ENCODE data around the gene PTPN9. TPM values are rescaled to one million over a fixed set of nuclear protein-coding genes. Genes with fewer than 3 reads are reported as not detected.

Gene PTPN9
- total and polyA plus RNA-seq, 2 of the 13 experiments (the other 11 are each of a cell fraction or from before 2014, with no cell fraction given): 16.6 to 19.9 TPM

DNA sequence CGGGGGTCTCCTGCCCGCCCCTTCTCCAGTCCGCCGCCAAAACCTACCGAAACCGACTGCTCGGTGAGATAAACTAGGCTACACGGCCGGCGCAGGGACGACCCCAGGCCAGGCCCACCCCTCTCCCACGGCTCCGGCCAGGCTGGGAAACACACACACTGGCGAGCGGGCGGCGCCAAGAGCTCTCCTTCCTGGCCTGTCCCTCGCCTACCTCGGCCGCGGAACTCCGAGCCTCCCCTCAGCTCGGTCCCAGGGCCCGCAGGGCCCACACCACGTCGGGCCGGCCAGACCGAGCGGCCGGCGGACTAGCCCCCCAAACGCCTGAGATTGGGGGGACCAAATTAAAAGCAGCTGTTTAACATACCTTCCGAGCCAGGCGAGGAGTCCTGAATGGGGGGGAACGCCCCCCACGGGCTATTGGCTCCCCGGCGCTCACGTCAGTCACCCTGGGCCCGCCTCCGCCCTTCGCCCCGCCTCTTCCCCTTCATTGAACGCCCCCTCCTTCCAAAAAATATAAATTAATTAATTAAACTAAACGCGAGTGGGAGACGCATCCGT, 123.6 kb downstream of the PTPN9 start (continued):
- TF ChIP-seq, protein P1, sequence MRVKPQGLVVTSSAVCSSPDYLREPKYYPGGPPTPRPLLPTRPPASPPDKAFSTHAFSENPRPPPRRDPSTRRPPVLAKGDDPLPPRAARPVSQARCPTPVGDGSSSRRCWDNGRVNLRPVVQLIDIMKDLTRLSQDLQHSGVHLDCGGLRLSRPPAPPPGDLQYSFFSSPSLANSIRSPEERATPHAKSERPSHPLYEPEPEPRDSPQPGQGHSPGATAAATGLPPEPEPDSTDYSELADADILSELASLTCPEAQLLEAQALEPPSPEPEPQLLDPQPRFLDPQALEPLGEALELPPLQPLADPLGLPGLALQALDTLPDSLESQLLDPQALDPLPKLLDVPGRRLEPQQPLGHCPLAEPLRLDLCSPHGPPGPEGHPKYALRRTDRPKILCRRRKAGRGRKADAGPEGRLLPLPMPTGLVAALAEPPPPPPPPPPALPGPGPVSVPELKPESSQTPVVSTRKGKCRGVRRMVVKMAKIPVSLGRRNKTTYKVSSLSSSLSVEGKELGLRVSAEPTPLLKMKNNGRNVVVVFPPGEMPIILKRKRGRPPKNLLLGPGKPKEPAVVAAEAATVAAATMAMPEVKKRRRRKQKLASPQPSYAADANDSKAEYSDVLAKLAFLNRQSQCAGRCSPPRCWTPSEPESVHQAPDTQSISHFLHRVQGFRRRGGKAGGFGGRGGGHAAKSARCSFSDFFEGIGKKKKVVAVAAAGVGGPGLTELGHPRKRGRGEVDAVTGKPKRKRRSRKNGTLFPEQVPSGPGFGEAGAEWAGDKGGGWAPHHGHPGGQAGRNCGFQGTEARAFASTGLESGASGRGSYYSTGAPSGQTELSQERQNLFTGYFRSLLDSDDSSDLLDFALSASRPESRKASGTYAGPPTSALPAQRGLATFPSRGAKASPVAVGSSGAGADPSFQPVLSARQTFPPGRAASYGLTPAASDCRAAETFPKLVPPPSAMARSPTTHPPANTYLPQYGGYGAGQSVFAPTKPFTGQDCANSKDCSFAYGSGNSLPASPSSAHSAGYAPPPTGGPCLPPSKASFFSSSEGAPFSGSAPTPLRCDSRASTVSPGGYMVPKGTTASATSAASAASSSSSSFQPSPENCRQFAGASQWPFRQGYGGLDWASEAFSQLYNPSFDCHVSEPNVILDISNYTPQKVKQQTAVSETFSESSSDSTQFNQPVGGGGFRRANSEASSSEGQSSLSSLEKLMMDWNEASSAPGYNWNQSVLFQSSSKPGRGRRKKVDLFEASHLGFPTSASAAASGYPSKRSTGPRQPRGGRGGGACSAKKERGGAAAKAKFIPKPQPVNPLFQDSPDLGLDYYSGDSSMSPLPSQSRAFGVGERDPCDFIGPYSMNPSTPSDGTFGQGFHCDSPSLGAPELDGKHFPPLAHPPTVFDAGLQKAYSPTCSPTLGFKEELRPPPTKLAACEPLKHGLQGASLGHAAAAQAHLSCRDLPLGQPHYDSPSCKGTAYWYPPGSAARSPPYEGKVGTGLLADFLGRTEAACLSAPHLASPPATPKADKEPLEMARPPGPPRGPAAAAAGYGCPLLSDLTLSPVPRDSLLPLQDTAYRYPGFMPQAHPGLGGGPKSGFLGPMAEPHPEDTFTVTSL (CRISPR knock-in tag; IDR thresholded peaks at IDR 0.05; ENCODE audit: borderline replicate concordance): no peak
- TF ChIP-seq ZIK1 (CRISPR knock-in tag; IDR thresholded peaks at IDR 0.05; ENCODE audit: borderline replicate concordance, low read depth) (no peak), ZNF562 (CRISPR knock-in tag; IDR thresholded peaks at IDR 0.05; ENCODE audit: borderline replicate concordance) (no peak), MLLT10 (CRISPR knock-in tag; IDR thresholded peaks at IDR 0.05) (no peak), SP4 (CRISPR knock-in tag; IDR thresholded peaks at IDR 0.05) (peak; percentile 53; the same call in 1 of the 2 replicates), HHEX (CRISPR knock-in tag; IDR thresholded peaks at IDR 0.05) (no peak), HMG20A (CRISPR knock-in tag; IDR thresholded peaks at IDR 0.05; ENCODE audit: borderline replicate concordance) (no peak), ZSCAN30 (CRISPR knock-in tag; IDR thresholded peaks at IDR 0.05) (no peak), ZNF781 (CRISPR knock-in tag; IDR thresholded peaks at IDR 0.05; ENCODE audit: borderline replicate concordance, not compliant biosample characterization) (peak; percentile 61), ERF (CRISPR knock-in tag; IDR thresholded peaks at IDR 0.05) (0 out of 2 replicates have a peak, but pooled peaks have one; percentile 13), ZNF547 (CRISPR knock-in tag; IDR thresholded peaks at IDR 0.05) (no peak), PPARG (CRISPR knock-in tag; conservative IDR thresholded peaks at IDR 0.05) (no peak)
- TF ChIP-seq, protein P2, sequence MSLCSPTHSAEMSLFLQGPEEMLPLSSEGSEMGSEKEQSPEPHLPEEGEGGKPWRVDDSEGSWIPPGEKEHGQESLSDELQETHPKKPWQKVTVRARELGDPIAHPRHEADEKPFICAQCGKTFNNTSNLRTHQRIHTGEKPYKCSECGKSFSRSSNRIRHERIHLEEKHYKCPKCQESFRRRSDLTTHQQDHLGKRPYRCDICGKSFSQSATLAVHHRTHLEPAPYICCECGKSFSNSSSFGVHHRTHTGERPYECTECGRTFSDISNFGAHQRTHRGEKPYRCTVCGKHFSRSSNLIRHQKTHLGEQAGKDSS (CRISPR knock-in tag; IDR thresholded peaks at IDR 0.05; ENCODE audit: borderline replicate concordance, low read depth): no peak
- TF ChIP-seq, protein P3, sequence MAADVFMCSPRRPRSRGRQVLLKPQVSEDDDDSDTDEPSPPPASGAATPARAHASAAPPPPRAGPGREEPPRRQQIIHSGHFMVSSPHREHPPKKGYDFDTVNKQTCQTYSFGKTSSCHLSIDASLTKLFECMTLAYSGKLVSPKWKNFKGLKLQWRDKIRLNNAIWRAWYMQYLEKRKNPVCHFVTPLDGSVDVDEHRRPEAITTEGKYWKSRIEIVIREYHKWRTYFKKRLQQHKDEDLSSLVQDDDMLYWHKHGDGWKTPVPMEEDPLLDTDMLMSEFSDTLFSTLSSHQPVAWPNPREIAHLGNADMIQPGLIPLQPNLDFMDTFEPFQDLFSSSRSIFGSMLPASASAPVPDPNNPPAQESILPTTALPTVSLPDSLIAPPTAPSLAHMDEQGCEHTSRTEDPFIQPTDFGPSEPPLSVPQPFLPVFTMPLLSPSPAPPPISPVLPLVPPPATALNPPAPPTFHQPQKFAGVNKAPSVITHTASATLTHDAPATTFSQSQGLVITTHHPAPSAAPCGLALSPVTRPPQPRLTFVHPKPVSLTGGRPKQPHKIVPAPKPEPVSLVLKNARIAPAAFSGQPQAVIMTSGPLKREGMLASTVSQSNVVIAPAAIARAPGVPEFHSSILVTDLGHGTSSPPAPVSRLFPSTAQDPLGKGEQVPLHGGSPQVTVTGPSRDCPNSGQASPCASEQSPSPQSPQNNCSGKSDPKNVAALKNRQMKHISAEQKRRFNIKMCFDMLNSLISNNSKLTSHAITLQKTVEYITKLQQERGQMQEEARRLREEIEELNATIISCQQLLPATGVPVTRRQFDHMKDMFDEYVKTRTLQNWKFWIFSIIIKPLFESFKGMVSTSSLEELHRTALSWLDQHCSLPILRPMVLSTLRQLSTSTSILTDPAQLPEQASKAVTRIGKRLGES (CRISPR knock-in tag; IDR thresholded peaks at IDR 0.05; ENCODE audit: borderline replicate concordance): no peak
- TF ChIP-seq, protein P4, sequence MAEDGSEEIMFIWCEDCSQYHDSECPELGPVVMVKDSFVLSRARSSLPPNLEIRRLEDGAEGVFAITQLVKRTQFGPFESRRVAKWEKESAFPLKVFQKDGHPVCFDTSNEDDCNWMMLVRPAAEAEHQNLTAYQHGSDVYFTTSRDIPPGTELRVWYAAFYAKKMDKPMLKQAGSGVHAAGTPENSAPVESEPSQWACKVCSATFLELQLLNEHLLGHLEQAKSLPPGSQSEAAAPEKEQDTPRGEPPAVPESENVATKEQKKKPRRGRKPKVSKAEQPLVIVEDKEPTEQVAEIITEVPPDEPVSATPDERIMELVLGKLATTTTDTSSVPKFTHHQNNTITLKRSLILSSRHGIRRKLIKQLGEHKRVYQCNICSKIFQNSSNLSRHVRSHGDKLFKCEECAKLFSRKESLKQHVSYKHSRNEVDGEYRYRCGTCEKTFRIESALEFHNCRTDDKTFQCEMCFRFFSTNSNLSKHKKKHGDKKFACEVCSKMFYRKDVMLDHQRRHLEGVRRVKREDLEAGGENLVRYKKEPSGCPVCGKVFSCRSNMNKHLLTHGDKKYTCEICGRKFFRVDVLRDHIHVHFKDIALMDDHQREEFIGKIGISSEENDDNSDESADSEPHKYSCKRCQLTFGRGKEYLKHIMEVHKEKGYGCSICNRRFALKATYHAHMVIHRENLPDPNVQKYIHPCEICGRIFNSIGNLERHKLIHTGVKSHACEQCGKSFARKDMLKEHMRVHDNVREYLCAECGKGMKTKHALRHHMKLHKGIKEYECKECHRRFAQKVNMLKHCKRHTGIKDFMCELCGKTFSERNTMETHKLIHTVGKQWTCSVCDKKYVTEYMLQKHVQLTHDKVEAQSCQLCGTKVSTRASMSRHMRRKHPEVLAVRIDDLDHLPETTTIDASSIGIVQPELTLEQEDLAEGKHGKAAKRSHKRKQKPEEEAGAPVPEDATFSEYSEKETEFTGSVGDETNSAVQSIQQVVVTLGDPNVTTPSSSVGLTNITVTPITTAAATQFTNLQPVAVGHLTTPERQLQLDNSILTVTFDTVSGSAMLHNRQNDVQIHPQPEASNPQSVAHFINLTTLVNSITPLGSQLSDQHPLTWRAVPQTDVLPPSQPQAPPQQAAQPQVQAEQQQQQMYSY (CRISPR knock-in tag; IDR thresholded peaks at IDR 0.05): no peak
- TF ChIP-seq, protein P5, sequence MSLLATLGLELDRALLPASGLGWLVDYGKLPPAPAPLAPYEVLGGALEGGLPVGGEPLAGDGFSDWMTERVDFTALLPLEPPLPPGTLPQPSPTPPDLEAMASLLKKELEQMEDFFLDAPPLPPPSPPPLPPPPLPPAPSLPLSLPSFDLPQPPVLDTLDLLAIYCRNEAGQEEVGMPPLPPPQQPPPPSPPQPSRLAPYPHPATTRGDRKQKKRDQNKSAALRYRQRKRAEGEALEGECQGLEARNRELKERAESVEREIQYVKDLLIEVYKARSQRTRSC (CRISPR knock-in tag; IDR thresholded peaks at IDR 0.05; ENCODE audit: low read depth): no peak

All from HepG2 (cell line).